HEK293T (cell line): Measurements from ENCODE around the gene RET.

Experiments used
- ARNT ChIP-seq: fragments of 450-650 bp; IDR thresholded peaks from 2 replicates; pipeline ENCODE4 v1.6.1; 2017; ENCODE audit warnings: mild to moderate bottlenecking
- ELF4 ChIP-seq: fragments of 450-650 bp; IDR thresholded peaks from 2 replicates; pipeline ENCODE4 v1.6.1; 2017; ENCODE audit warnings: antibody characterized with exemption
- LEF1 ChIP-seq: fragments of 450-650 bp; IDR thresholded peaks from 2 replicates; pipeline ENCODE4 v1.6.1; 2017; ENCODE audit warnings: mild to moderate bottlenecking, borderline replicate concordance
- PKNOX1 ChIP-seq: fragments of 450-650 bp; IDR thresholded peaks from 2 replicates; pipeline ENCODE4 v1.6.1; 2016
- SUZ12 ChIP-seq: fragments of 450-650 bp; IDR thresholded peaks from 2 replicates; pipeline ENCODE4 v1.6.1; 2016; ENCODE audit warnings: mild to moderate bottlenecking

DNA sequence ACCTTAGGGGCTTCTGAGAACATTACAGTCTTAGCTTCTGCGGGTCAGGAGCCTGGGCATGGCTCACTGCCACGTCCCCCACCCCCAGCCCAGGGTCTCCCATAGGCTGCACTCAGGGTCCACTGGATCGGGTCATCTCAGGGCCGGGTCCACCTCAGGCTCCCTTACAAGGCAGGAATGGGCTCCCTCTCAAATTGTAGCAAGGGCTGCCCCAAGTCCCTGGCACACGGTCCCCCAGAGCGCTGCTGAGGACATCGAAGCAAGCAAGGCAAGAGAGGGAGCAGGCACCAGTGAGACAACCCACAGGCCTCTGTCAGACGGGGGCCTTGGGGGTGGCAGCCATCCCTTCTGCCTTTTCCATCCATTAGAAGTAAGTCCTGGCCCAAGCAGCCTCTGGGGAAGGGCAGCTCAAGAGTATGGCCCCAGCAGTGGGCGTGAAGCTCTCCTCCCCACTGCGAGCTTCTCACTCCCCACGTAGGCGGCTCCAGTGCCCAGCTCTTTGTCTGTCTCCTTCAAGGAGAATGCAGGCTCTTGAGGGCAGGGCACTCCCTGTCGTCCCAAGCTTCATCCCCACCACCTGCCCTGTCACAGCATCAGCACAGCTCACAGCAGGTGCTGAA, 18.0 kb upstream of the RET start:
- TF ChIP-seq ELF4 = no peak
- no peak for TF ChIP-seq LEF1
- TF ChIP-seq SUZ12 = no peak
- no peak for TF ChIP-seq PKNOX1
- TF ChIP-seq ARNT = no peak
